GM18526 (cell line): ENCODE results near the gene TRPM3.

ENCODE experiments used
- POLR2A ChIP-seq: IDR thresholded peaks from 3 replicates; pipeline ENCODE4 v1.6.1; 2011; ENCODE audit not compliant: insufficient read length; ENCODE audit errors: extremely low read depth

Gene TRPM3

GRCh38 chr9:70484232-70485130 lies 636.9 kb downstream of the TRPM3 start:
- no peak for TF ChIP-seq POLR2A

- no peak for TF ChIP-seq POLR2A
Measured at GRCh38 chr9:70481471-70481870, 640.0 kb downstream of the TRPM3 start.

- no peak for TF ChIP-seq POLR2A
Measured at GRCh38 chr9:70480405-70480980, 640.9 kb downstream of the TRPM3 start.

GRCh38 chr9:70479880-70480291 lies 641.5 kb downstream of the TRPM3 start:
- no peak for TF ChIP-seq POLR2A
